ENCODE results near the gene RTL3.
"Not testable (repeated sequence)": the region's sequence is repeated elsewhere in the genome, so short reads cannot be mapped to it uniquely, and the experiment has no call there.

Gene RTL3, protein sequence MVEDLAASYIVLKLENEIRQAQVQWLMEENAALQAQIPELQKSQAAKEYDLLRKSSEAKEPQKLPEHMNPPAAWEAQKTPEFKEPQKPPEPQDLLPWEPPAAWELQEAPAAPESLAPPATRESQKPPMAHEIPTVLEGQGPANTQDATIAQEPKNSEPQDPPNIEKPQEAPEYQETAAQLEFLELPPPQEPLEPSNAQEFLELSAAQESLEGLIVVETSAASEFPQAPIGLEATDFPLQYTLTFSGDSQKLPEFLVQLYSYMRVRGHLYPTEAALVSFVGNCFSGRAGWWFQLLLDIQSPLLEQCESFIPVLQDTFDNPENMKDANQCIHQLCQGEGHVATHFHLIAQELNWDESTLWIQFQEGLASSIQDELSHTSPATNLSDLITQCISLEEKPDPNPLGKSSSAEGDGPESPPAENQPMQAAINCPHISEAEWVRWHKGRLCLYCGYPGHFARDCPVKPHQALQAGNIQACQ

DNA sequence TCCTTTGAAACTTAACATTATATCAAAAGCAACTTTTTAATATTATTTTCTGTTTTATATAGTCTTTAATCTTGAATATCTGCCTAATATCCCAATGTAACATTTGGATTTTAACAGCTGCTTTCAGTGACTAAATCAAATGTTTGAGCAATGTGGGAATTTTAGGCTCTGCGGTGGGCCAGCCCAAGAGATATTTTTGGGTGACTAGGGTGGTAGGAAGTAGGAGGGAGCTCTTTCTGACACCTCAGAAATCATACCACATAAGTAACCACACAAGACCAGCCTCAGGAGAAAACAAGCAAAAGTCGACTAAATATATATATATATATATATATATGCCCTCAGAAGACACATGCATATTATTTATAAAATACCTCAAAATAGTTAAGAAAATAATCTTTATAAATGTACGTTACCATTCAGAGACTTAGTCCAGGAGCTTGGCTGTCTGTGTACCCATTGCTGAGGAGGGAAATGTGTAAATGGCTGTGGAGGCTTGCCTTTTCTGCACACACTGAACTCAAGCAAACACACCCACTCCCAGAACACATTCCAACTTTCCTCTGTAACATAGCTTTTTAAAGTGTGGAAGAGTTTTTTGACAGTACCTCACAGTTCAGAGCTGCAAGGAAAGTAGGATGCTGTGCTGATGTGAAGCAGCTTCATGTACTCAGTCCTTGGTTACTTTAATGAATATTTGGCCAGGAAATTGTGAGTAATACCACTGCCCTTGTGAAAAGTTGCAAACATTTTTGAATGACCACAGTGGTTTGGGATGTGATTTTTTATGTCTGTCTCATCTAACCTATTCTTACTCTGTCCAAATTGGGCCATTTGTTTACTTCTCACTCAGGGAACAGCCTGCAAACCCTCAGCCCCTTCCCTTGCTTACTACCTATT lies at the start of gene RTL3:
RTL3 (minus strand) TSS at position 484 of the 900 bp plus-strand sequence. CDS start 908 bp downstream, outside the sequence.
- no peak for DNase-seq

DNA sequence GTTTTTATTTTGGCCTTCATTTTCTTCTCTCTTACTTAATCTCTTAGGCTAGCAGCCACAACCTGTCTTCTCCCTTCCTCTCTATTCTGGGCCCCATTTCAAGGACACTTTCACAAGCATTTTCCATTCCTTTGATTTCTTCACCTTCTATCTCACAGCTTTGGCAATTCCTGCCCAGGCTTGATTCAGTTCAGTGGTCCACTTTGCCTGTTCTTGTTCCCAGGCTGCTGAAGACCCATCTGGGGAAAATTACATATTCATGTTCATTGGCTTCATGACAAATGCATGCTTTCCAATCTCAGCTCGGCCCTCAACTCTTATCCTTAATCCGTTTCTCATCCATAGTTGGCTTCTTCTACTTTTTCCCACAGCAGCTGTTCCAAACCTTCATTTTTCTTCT lies 49.7 kb upstream of the RTL3 start:
- DNase-seq: no peak

DNA sequence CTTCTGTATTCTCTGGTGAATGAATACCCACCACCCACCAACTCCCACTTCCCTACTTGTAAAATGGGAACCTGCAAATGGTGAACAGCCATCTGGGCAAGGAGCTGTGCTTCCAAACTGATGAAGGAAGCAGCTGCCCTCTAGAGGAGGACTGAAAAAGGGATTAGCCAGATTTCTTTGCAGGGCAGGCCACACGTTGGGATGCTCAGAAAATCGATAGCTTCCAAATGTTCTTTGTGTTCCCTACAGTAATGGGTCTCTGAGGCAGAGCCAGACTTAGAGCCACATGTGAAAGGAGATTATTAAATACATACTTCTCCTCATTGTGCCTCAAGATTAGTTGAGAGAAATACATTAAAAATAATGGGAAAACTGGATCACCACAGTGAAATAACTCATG lies 49.1 kb upstream of the RTL3 start:
- no peak for DNase-seq

DNA sequence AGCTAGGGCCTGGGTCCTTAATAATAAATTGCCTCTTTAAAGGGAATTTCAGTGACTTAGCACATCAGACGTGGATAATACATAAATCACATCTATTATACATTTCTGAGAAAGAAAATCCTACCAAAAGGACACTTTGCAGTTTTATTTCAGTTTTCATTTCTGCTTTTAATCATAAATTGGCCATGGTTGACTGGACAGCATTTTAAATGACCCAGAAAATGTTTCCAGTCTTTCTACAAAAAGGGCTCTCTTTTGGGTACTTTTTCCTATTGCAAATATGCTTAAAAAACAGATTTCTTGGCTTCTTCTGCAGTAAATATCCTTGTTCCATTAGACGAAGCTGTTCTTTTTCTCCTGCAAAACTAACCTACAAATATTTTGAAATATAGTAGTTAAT lies 46.9 kb upstream of the RTL3 start:
- no peak for DNase-seq

DNA sequence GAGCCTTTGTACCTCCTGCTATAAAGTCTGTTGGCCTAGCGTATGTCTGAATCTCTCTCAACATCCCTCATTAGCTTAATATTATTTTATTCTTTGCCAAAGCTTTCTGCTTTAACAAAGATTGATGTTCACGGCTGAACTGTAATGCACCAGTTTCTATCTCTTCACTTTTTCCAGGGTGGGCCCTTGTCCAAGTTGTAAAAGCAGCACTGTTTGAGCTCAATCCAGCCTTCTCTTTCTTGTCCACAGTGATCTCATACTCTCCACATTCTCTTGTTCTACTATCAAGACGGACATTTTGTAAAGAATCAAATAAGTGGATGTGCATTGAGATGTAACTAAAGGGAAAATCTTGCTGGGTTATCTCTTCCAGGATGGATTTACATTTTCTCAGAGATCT lies 34.4 kb upstream of the RTL3 start:
- DNase-seq: no peak

DNA sequence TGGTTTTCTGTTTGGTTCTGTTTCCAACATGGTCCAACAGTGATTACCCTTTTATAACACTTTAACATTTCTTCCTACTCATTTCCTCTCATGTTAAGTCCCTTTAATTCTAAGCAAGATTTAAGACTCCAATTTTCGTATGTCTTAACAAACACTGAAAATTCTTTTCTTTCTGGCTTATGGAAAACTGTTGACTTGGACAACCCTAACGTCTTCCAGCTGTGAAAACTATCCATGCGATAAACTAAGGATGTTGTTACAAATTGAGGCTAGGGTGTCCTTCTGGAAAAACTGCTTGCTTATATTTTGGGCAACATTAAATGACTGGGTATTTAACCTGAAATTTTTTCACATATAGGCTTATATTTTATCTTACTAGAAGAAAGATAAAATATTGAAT lies 33.9 kb upstream of the RTL3 start:
- DNase-seq: no peak

DNA sequence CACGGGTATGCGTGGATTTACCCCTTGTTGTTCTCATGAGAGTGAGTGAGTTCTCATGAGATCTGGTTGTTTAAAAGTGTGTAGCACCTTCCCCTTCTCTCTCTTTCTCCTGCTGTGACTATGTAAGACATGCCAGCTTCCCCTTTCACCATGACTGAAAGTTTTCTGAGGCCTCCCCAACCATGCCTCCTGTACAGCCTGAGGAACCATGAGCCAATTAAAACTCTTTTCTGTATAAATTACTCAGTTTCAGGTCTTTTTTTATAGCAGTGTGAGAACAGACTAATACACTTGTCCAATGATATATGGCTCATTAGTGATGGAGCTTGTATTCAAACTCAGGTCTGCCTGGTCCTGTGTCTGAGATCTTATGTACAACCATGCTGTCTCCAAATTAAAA lies 28.5 kb upstream of the RTL3 start:
- no peak for DNase-seq

DNA sequence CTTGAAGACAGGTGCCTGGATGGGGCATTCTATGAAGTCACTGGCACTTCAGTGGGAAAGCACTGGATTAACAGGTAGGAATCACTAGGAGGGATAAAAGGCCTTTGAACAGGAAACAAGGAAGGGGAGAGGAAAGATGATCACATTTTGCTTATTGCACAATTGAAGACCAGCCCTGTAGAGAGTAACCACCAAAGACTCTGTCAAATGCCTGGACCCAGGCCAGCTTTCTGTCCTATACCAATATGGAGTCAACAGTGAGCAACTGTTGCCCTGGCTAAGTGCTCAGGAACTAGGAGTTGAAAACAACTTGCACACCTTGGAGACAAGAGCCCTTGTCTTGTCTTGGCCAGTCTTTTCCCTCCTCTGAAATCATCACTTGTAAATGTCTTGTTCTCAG lies 14.1 kb upstream of the RTL3 start:
- no peak for DNase-seq

DNA sequence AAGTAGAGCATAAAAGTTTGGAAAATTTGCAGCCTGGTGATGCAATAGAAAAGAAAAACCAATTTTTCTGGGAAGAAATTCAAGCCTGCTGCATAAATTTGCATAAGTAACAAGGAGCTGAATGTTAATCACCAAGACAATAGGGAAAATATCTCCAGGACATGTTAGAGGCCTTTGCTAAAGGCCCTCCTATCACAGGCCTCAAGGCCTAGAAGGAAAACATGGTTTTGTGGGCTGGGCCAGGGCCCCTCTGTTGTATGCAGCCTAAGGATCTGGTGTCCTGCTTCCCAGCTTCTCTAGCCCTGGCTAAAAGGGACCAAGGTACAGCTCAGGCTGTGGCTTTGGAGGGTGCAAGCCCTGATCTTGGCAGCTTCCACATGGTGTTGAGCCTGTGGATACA lies 6.2 kb upstream of the RTL3 start:
- no peak for DNase-seq

DNA sequence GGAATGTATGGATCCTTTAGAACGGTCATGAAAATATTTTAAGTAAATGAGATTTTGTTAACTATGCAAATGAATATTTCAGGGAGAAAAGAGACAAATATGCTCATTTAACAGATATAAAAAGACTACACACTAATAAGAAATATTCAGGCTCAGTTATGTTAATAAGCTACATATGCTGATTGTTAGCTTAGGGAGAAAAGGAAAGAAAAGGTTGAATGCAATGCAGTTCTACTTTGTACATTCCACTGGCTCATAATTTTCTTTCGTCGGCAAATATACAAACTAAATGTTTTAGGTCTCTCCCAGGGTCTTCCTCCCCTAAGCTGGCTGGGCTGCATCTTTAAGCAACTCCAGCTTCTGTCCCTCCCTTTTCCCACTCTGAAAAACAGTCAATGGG lies 2.7 kb upstream of the RTL3 start:
- DNase-seq: no peak

DNA sequence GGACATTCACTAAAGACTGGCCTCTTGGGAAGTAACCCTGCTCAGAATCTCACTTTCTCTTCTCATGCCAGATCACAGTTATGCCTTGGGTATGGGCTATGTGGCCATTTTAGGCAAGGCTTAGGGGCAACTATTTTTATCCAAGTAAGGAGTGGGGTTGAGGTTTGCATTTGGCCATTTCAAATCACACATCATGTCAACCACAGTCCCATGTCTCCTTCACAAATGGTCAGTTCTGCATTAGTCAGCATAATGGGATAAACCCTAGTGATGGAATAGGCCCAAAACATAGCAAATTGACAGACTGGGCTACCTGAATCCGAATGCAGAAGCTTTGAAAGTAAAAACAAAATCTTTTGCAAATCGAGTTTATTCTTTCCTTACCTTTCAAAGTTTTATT lies 827 bp upstream of the RTL3 start:
- DNase-seq: no peak

DNA sequence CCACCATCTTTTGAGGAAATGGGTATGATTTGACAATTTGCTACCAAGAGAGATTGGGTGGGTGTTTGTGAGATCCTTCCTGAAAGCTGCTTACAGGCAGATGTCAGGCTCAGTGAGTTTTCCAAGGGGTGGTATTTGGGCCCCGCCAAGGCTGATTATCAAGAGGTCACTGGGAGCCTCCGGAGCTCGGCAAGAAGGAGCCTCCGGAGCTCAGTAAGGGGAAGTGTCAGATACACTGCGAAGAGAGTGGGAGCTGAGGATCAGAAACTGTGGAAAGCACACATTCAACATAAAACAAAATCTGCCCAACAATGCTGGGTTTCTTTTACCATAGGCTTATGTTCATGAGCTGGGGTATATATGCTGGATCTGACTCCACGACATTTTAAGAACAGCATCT lies 714 bp downstream of the RTL3 start:
- no peak for DNase-seq

DNA sequence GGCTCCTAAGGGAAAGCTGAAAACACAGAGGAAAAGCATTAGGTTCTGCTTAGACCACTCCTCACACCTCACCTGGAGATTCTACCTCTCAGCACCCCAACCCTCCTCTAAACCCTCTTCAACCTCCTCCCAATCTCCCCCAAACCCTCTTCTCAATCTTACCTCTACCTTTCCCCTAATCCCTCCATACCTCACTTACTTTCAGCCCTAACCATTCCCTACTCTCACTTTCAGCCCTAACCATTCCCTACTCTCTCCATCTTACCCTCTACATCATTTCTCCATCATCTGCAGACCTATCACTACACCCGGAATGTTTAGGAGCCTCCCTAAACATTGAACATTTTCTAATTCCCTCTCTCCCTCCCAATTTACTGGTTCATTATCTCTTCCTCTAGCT lies 3.5 kb downstream of the RTL3 start:
- no peak for DNase-seq

DNA sequence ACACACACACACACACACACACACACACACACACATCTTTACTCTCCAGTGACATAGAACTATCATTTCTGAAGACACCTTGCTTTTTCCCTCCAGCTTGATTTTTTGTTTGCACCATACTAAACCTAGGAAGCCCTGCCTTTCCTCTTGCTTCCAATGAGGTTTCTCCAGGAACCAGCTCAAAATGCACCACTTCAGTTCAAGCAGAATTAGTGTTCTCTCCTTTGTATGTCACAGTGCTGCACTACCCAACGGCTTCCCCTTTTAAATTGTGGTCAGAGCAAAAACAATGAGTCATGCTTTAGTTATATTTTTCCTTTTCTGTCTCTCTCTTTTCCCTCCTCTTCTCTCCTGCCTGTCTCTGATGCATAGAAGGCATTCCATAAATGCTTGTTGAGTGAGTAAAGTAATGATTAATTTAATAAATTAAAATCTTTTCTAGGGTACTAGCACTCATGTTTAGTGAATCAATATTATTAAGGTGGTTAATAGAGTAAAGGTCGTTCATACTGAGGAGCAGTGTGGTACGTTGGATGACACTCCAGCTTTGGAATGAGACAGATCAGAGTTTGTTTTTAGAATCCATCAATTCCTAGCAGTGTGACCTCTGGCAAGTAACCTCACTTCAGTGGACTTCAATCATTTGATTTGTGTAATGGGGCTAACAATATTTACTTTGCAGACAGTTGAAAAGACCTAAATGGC lies 5.9 kb downstream of the RTL3 start:
- DNase-seq: no peak

DNA sequence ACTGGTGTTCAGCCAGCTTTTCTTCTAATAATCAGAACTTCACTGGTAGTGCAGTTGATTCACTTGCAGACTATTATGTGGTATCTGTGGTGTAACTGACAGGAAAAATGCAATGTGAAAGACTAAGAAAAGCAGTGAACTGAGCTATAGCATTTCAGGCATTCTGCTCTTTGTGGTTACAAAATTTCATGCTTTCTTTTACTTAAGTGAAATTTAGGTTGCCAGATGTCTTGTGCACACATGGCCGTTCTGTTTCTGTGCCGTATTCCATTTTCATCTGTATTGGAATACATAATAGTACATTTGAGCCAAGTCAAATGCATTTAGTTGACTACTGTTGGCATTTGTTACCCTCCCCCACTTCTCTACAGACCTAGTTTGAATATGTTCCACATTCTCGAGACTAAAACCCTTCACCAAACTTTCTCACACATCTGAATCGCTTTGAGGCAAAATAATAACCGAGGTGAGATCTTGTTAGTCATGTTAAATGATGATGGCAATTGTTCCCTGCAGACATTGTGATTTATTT lies 8.2 kb downstream of the RTL3 start:
- DNase-seq: no peak

DNA sequence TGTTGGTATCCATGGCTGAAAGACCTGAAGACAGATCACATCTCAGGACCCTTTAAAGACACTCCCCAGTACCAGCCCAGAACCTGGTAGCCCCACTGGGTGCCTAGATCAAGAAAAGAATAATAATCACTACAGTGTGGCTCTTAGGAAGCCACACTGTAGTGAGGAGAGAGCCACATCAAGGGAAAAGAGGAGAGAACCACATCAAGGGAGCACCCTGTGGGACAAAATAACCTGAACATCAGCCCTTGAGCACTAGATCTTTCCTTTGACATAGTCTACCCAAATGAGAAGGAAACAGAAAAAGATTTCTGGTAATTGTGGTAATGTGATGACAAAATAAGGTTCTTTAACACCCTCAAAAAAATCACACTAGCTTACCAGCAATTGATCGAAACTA lies 15.3 kb downstream of the RTL3 start:
- no peak for DNase-seq

DNA sequence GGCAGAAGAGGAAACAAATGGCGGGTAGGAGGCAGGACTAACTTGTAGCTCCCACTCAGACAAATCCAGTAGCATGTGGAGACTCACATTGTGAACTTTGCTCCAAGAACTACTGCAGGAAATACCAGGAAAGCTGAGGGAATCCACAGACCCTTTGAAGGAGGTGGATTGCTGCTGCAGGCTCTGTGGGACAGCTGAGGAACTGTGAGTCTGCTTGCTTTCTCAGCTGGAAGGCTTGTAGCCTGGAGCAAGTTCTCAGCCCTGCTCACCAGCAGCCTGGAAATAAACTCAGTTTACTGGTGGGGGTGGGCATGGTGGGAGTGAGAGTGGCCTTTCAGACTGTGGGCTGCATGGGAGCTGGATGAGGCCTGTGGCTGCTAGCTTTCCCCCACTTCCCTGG lies 16.0 kb downstream of the RTL3 start:
- no peak for DNase-seq

DNA sequence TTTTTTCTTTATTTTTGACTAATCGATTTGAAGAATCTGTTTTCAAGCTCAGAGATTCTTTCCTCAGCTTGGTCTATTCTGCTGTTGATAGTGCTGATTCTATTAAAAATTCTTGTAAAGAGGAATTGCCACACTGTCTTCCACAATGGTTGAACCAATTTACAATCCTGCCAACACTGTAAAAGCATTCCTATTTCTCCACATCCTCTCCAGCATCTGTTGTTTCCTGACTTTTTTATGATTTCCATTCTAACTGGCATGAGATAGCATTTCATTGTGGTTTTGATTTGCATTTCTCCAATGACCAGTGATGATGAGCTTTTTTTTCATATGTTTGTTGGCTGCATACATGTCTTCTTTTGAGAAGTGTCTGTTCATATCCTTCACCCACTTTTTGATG lies 23.0 kb downstream of the RTL3 start:
- not testable (repeated sequence) for DNase-seq

DNA sequence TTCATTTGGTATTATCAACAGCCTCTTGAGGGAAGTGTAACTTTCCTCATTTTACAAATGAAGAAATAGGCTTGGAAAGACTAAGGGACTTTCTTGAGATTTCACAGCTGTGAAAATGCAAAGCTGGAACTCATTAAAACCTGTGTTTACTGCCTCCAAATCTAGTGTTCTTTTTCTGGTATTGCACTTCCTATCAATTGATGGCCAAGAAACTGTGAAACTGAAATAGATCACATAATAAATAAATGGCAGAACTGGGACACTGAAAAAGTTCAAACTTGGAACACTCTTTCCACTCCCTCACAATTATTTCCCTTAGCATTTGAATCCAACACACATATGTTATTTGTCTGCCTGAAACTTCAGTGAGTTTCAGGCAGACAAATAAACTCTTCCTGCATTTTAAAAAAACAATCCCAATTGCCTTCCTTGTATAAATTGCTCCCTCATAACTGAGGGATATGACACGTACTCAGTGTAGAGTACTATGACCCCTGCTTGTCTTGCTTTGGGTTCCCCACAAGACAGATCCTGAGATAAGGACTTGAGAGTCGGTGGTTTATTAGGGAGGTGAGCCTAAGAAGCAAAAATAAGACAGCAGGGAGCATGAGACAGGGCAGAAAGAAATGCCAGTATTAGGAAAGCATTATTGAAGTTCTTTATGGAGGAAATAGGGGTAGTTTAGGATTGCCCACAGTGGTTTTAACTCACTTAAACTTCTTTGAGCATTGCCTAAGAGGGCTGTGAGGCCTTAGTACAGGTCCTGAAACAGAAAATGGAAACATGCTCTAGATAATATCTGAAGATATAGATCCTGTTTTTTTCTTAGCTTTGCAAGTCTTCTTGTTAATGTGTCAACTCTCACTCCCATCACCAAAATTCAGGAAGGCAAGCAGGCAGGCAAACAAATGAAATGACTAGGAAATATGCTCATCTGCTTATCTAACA lies 33.9 kb downstream of the RTL3 start:
- no peak for DNase-seq

DNA sequence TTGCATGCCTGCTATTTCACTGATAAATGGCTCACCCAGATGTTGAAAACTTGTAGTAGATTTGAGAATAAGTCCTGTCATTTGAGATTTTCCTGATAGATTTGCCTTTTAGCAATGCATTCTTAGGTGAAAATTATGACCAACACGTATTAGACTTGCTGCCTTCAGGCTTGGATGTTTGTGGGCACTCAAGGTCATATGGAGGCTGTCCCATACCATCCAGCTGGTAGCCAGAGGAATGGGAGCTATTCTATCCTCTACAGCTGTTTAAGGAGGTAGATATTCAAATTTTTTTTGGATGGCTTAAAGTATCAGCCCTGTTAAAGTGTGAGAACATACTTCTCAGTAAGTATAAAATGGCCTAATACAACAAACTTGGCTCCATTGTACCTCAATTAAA lies 34.7 kb downstream of the RTL3 start:
- no peak for DNase-seq

DNA sequence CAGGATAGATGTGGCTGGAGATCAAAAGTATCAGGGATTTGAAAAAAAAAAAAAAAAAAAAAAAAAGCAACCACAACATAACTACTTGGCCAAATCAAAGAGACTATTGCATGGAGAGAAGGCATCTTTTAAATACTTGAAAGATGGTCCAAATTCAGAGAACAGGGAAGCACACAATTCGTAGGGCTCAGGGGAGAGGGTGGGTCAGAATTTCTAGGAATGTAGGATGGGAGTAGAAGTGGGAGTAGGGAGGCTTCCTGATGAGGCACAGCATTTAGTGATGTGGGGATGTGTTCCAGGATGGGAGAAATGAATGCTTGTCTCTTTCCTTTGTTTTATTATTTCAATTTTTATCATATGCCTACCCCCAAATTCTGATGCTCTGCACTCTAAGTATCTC lies 36.3 kb downstream of the RTL3 start:
- DNase-seq: no peak

DNA sequence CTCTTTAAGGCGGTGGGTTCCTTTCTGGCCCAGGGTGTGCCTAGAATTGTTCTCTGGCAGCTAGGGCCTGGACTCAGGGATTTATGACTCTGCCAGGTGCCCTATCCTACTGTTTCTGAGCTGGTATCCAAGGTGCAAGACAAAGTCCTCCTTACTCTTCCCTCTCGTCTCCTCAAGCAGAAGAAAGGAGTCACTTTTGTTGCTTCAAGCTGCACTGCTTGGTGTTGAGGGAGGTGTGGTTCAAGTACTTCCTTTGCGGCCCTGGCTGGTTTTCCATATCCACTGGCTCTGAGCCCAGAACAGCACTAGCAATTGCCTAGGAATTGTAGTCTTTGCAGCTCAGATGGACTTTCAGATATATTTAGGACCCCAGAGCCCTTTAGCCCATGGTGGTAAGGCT lies 39.3 kb downstream of the RTL3 start:
- no peak for DNase-seq
